DND-41 (cell line): ENCODE measurements around the gene TMEM121.

Experiments
- EZH2 ChIP-seq: IDR thresholded peaks from 3 replicates; pipeline ENCODE4 v1.6.1; 2012; ENCODE audit warnings: borderline replicate concordance, low read depth, mild to moderate bottlenecking, moderate library complexity, low read length, inconsistent platforms; ENCODE audit not compliant: severe bottlenecking
- TF ChIP-seq, protein P1 (sequence below): IDR thresholded peaks from 2 replicates; pipeline ENCODE4 v1.5.1; 2012; ENCODE audit warnings: borderline replicate concordance, low read length, moderate library complexity, mild to moderate bottlenecking; ENCODE audit not compliant: poor library complexity, severe bottlenecking; ENCODE audit errors: extremely low read depth

- TF ChIP-seq, protein P1, sequence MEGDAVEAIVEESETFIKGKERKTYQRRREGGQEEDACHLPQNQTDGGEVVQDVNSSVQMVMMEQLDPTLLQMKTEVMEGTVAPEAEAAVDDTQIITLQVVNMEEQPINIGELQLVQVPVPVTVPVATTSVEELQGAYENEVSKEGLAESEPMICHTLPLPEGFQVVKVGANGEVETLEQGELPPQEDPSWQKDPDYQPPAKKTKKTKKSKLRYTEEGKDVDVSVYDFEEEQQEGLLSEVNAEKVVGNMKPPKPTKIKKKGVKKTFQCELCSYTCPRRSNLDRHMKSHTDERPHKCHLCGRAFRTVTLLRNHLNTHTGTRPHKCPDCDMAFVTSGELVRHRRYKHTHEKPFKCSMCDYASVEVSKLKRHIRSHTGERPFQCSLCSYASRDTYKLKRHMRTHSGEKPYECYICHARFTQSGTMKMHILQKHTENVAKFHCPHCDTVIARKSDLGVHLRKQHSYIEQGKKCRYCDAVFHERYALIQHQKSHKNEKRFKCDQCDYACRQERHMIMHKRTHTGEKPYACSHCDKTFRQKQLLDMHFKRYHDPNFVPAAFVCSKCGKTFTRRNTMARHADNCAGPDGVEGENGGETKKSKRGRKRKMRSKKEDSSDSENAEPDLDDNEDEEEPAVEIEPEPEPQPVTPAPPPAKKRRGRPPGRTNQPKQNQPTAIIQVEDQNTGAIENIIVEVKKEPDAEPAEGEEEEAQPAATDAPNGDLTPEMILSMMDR: peak; percentile 90
- no peak for TF ChIP-seq EZH2
These were observed 11.4 kb downstream of the TMEM121 start for GRCh38 chr14:105537580-105538474.
